RWPE1 (cell line): ENCODE data around the gene GLP1R.

Source experiments
- CTCF ChIA-PET: fragments of 350-600 bp; sonication (Branson Sonifier 250); formaldehyde crosslinking; extraction: SDS; loops from one replicate; lab custom pipeline; 2021; lab: Yijun Ruan, JAX
- POLR2A ChIA-PET: fragments of 400-600 bp; formaldehyde crosslinking; extraction: SDS; loops from one replicate; lab custom pipeline; 2020; ENCODE audit warnings: antibody characterized with exemption; ENCODE audit not compliant: low non-redundant PET; lab: Yijun Ruan, JAX
- DNase-seq: peaks from one replicate; pipeline ENCODE4 v3.0.0; 2012; ENCODE audit warnings: low spot score
- H3K27ac ChIP-seq: fragments of 450-650 bp; 2 replicates; pipeline ENCODE4 v1.5.1; 2017
- TF ChIP-seq, protein P1 (sequence below): fragments of 450-650 bp; conservative IDR thresholded peaks from 2 replicates; pipeline ENCODE4 v1.5.1; 2017; ENCODE audit warnings: low read depth, mild to moderate bottlenecking

The GLP1R gene

DNA sequence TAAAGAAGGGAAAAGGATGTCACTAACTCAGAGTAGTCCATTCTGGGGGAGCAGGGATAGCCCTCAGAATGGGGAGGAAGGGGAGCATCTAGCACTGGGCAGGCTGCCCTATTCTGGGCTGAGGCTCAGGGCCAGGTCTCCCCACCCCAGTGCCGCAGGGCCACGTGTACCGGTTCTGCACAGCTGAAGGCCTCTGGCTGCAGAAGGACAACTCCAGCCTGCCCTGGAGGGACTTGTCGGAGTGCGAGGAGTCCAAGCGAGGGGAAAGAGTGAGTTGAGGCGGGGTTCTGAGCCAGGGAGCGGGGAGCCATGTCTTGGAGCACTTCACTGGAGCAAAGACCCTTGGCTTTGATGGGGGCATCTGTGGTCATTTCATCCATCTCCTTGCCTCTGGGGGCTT is 17.0 kb downstream of the GLP1R start:
- DNase-seq = no peak
- POLR2A ChIA-PET = no interaction called here
- CTCF ChIA-PET = no interaction called here
- H3K27ac ChIP-seq = no peak overlapping the region
- TF ChIP-seq, protein P1, sequence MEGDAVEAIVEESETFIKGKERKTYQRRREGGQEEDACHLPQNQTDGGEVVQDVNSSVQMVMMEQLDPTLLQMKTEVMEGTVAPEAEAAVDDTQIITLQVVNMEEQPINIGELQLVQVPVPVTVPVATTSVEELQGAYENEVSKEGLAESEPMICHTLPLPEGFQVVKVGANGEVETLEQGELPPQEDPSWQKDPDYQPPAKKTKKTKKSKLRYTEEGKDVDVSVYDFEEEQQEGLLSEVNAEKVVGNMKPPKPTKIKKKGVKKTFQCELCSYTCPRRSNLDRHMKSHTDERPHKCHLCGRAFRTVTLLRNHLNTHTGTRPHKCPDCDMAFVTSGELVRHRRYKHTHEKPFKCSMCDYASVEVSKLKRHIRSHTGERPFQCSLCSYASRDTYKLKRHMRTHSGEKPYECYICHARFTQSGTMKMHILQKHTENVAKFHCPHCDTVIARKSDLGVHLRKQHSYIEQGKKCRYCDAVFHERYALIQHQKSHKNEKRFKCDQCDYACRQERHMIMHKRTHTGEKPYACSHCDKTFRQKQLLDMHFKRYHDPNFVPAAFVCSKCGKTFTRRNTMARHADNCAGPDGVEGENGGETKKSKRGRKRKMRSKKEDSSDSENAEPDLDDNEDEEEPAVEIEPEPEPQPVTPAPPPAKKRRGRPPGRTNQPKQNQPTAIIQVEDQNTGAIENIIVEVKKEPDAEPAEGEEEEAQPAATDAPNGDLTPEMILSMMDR = no peak

DNA sequence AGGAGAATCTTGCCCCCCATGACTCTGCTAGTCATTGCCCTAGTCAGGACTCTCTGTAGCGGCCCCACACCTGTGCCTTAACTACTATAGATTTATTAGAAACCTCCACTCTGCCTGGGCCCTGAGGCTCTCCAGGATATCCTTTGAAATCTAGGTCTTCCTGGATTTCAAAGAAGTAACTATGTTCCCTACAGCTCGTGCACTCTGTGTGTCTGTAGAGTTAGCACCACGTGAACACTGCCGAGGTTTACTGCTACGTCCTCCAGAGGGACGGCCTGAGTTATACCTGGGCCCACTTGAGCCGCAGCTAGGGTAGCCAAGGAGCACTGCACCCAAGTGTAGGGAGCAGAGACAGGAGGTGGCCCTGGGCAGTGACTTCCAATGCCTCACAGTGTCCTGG is 19.8 kb downstream of the GLP1R start:
- TF ChIP-seq, protein P1 = no peak
- ChIA-PET POLR2A (no interaction called here), CTCF (no interaction called here)
- no peak overlapping the region for H3K27ac ChIP-seq
- DNase-seq = no peak

DNA sequence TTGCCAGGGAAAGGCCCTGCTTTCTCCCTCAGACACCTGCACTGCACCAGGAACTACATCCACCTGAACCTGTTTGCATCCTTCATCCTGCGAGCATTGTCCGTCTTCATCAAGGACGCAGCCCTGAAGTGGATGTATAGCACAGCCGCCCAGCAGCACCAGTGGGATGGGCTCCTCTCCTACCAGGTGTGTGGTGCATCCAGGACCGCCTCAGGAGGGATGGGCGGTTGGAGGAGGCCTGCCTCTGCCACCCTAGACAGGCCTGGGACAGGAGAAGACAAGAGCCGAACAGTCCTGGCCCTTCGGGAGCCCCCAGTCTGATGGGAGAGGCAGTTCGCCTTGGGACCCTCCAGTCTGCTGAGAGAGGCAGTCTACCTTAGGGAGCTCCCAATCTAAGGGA is 24.2 kb downstream of the GLP1R start:
- CTCF ChIA-PET = interaction anchor here (0.6 kb wide), 1 partner anchor 27 kb away, joined by 3 read pairs; no protein-coding TSS in a partner anchor
- H3K27ac ChIP-seq = no peak overlapping the region
- DNase-seq = no peak
- POLR2A ChIA-PET = no interaction called here
- TF ChIP-seq, protein P1 = no peak

DNA sequence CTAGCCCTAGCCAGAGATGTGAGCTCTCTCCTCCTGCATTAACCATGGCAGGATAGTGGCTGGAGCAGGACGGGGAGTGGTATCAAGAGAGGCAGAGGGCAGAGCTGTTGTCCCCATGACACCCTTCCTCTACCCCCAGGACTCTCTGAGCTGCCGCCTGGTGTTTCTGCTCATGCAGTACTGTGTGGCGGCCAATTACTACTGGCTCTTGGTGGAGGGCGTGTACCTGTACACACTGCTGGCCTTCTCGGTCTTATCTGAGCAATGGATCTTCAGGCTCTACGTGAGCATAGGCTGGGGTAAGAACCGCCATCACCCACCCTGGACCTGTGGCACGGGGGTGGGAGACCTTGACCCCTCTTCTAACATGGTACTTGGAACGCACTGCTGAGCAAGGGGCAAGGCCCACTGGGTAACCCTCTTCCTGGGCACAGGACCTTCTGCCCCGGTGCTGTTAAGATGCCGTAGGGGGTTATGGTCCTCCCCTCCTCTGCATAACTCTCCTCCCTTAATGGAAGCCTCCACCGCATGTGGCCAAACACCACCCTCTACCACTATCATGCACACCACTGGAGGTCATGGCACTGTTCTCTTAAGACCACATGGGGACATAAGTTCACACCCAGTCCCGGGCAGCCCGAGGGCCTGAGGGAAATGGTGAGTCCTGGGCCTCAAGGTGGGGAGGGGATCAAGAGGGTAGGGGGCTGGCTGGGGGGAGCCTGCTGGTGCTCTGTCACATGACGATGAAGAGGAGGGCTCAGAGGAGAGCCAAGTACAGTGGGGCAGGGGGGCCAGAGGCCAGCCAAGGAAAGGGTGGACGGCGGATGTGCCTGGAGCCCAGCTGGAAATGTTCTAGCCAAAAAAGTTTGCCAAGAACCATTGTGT is 25.1 kb downstream of the GLP1R start:
- ChIA-PET POLR2A (no interaction called here), CTCF (interaction anchor here (0.6 kb wide), 1 partner anchor 27 kb away, joined by 3 read pairs; no protein-coding TSS in a partner anchor)
- no peak for DNase-seq
- no peak overlapping the region for H3K27ac ChIP-seq
- TF ChIP-seq, protein P1 = no peak

DNA sequence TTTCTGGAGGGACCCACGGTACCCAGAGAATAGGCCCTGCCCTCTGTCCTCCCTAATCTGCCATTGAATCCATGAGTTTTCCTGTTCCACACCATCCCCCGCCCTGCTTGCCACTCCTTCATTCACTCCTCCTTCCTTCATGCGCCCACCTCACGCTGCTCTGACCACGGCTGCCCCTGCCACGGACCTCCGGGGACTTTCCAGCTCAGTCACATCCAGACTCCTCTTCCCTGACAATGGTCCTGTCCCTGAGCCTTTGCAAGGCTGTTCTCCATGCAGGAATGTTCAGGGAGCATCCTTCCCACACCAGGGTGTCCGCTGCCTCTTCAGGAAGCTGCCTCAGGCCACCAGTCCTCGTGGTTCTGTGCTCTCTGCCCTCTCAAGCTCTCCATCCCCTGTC is 25.9 kb downstream of the GLP1R start:
- H3K27ac ChIP-seq = no peak overlapping the region
- ChIA-PET CTCF (interaction anchor here (0.7 kb wide), 1 partner anchor 275 kb away, joined by 3 read pairs; no protein-coding TSS in a partner anchor), POLR2A (no interaction called here)
- TF ChIP-seq, protein P1 = no peak
- no peak for DNase-seq

DNA sequence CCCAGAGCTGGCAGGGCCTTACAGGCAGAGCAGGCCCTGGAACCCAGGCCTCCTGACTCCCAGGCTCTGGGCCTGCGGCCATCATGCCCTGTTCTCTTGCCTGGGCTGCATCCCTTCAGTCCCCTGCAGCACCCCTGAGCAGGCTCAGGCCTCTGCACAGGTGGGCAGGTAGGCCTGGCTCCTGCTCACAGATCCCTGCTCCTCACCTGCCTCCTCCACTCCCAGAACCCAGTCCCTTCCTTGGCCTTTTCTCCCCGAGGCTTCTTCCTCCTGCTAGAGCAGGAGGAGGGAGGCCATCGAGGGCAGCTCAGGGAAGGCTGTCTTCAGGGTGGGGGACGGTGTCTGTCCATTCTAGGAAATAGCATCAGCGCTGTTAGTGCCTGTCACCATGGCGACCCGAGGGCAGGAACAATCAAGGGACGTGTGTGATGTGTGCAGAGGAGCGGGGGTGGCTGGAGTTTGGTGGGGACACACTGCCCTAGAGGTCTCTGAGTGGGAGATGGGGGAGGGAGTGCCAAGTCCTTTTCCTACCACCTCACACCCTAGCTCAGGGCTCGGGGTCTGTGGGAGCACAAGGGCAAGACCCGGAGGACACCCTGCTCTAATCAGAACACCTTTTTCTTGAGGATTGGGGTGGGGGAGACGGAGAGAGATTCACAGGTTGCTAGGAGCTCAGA is 26.6 kb downstream of the GLP1R start:
- no peak for DNase-seq
- ChIA-PET CTCF (interaction anchor here (0.6 to 0.7 kb wide), 2 partner anchors 49 to 274 kb away, joined by 3 to 5 read pairs; no protein-coding TSS in a partner anchor), POLR2A (no interaction called here)
- no peak overlapping the region for H3K27ac ChIP-seq
- TF ChIP-seq, protein P1 = no peak
